ENCODE results near the gene ADCY9.
"Not testable (repeated sequence)": the region's sequence is repeated elsewhere in the genome, so short reads cannot be mapped to it uniquely, and the experiment has no call there.

The ADCY9 gene

GRCh38 chr16:4093495-4094126, 22.6 kb downstream of the ADCY9 start:
- no peak for DNase-seq (ENCODE audit: low read depth in 2 of 2)

GRCh38 chr16:4092547-4093265, 23.5 kb downstream of the ADCY9 start:
- no peak for DNase-seq (ENCODE audit: low read depth in 2 of 2)

GRCh38 chr16:4091240-4092012, 24.8 kb downstream of the ADCY9 start:
- no peak for DNase-seq (ENCODE audit: low read depth in 2 of 2)

- no peak for DNase-seq (ENCODE audit: low read depth in 2 of 2)
These were observed 25.8 kb downstream of the ADCY9 start for GRCh38 chr16:4090351-4090851.

GRCh38 chr16:4089811-4090301, 26.4 kb downstream of the ADCY9 start:
- no peak for DNase-seq (ENCODE audit: low read depth in 2 of 2)

GRCh38 chr16:4089251-4089810, 26.9 kb downstream of the ADCY9 start:
- no peak for DNase-seq (ENCODE audit: low read depth in 2 of 2)

GRCh38 chr16:4087990-4088577, 28.2 kb downstream of the ADCY9 start:
- DNase-seq (ENCODE audit: low read depth in 2 of 2), result no peak

GRCh38 chr16:4087099-4087885, 28.9 kb downstream of the ADCY9 start:
- DNase-seq (ENCODE audit: low read depth in 2 of 2), result no peak

- DNase-seq (ENCODE audit: low read depth in 2 of 2), result no peak
These were observed 30.1 kb downstream of the ADCY9 start for GRCh38 chr16:4086153-4086552.

- DNase-seq (ENCODE audit: low read depth in 2 of 2), result no peak
These were observed 30.8 kb downstream of the ADCY9 start for GRCh38 chr16:4085405-4085970.

- DNase-seq (ENCODE audit: low read depth in 2 of 2), result no peak
These were observed 32.8 kb downstream of the ADCY9 start for GRCh38 chr16:4083347-4083870.

- no peak for DNase-seq (ENCODE audit: low read depth in 2 of 2)
These were observed 33.7 kb downstream of the ADCY9 start for GRCh38 chr16:4082474-4083044.

- DNase-seq (ENCODE audit: low read depth in 2 of 2), result peak in 1 of 2 donors; percentile 7
These were observed 34.7 kb downstream of the ADCY9 start for GRCh38 chr16:4081521-4082021.

GRCh38 chr16:4081047-4081446, 35.2 kb downstream of the ADCY9 start:
- no peak for DNase-seq (ENCODE audit: low read depth in 2 of 2)

GRCh38 chr16:4077174-4077649, 39.0 kb downstream of the ADCY9 start:
- no peak for DNase-seq (ENCODE audit: low read depth in 2 of 2)

- DNase-seq (ENCODE audit: low read depth in 2 of 2), result no peak
These were observed 40.7 kb downstream of the ADCY9 start for GRCh38 chr16:4075534-4075933.

- DNase-seq (ENCODE audit: low read depth in 2 of 2), result not testable (repeated sequence)
These were observed 43.1 kb downstream of the ADCY9 start for GRCh38 chr16:4073150-4073549.

GRCh38 chr16:4071686-4072561, 44.3 kb downstream of the ADCY9 start:
- DNase-seq (ENCODE audit: low read depth in 2 of 2), result no peak

GRCh38 chr16:4070936-4071335, 45.3 kb downstream of the ADCY9 start:
- no peak for DNase-seq (ENCODE audit: low read depth in 2 of 2)

Measured in stimulated activated CD8-positive, alpha-beta memory T cell treated with anti-CD3 and anti-CD28 coated beads, Interleukin-2, amount 100 ng/mL, for 48 hours (primary cell).